GM18951 (cell line): ENCODE results near the gene SPSB1.

ENCODE experiments used
- POLR2A ChIP-seq: IDR thresholded peaks from 4 replicates; pipeline ENCODE4 v1.6.1; 2011; ENCODE audit warnings: mild to moderate bottlenecking; ENCODE audit not compliant: insufficient read length, insufficient read depth; ENCODE audit errors: extremely low read depth
- in situ Hi-C: fragments of 300-500 bp; cut with MboI; formaldehyde crosslinking; loops from one replicate; pipeline ENCODE4 v1.12.0; 2022; ENCODE audit warnings: low sequenced_read_pairs, mixed read lengths, inconsistent platforms; ENCODE audit not compliant: unreplicated experiment

The SPSB1 gene

GRCh38 chr1:9349331-9349851 is 56.7 kb downstream of the SPSB1 start:
- no peak for TF ChIP-seq POLR2A
- in situ Hi-C loops, result no loop called here

- in situ Hi-C loops, result no loop called here
- TF ChIP-seq POLR2A, result no peak
Observed at GRCh38 chr1:9350013-9350908, 57.6 kb downstream of the SPSB1 start.

GRCh38 chr1:9350960-9351359 is 58.3 kb downstream of the SPSB1 start:
- in situ Hi-C loops, result no loop called here

GRCh38 chr1:9351654-9352271 is 59.1 kb downstream of the SPSB1 start:
- in situ Hi-C loops, result no loop called here
- no peak for TF ChIP-seq POLR2A

More at GRCh38 chr1:9350960-9351359, 58.3 kb downstream of the SPSB1 start:
- TF ChIP-seq POLR2A, result no peak

GRCh38 chr1:9352377-9353134 is 59.9 kb downstream of the SPSB1 start:
- in situ Hi-C loops, result no loop called here
- no peak for TF ChIP-seq POLR2A

- TF ChIP-seq POLR2A, result no peak
- in situ Hi-C loops, result no loop called here
Observed at GRCh38 chr1:9355503-9355902, 62.8 kb downstream of the SPSB1 start.

- TF ChIP-seq POLR2A, result no peak
- in situ Hi-C loops, result no loop called here
Observed at GRCh38 chr1:9356021-9356420, 63.3 kb downstream of the SPSB1 start.

GRCh38 chr1:9356829-9357466 is 64.3 kb downstream of the SPSB1 start:
- TF ChIP-seq POLR2A, result no peak

GRCh38 chr1:9357958-9358357 is 65.3 kb downstream of the SPSB1 start:
- TF ChIP-seq POLR2A, result no peak
- in situ Hi-C loops, result no loop called here

More at GRCh38 chr1:9356829-9357466, 64.3 kb downstream of the SPSB1 start:
- in situ Hi-C loops, result no loop called here

- in situ Hi-C loops, result no loop called here
- TF ChIP-seq POLR2A, result no peak
Observed at GRCh38 chr1:9360371-9361064, 67.8 kb downstream of the SPSB1 start.

- no peak for TF ChIP-seq POLR2A
Observed at GRCh38 chr1:9361630-9362260, 69.1 kb downstream of the SPSB1 start.

GRCh38 chr1:9362488-9362887 is 69.8 kb downstream of the SPSB1 start:
- TF ChIP-seq POLR2A, result no peak
- in situ Hi-C loops, result no loop called here

More at GRCh38 chr1:9361630-9362260, 69.1 kb downstream of the SPSB1 start:
- in situ Hi-C loops, result no loop called here

GRCh38 chr1:9363061-9363471 is 70.4 kb downstream of the SPSB1 start:
- no peak for TF ChIP-seq POLR2A
- in situ Hi-C loops, result no loop called here
